Measurements from ENCODE around the gene NELL1. TPM values are rescaled to one million over a fixed set of nuclear protein-coding genes. Genes with fewer than 3 reads are reported as not detected.

Gene NELL1
- total RNA-seq, 3 donors from 2014 or later (not counting 1 experiment from before 2014, with no cell fraction given), result not detected

GRCh38 chr11:21306739-21307358, 637.5 kb downstream of the NELL1 start:
- Histone ChIP-seq H3K4me1 (ENCODE audit: control insufficient read depth, insufficient read depth, low read length) (no peaks in the 10 kb centered on the region), H3K4me3 (ENCODE audit: low read length) (no peak overlapping the region), H3K36me3 (ENCODE audit: control insufficient read depth, insufficient read depth, low read length) (no peaks in the 10 kb centered on the region), H3K27ac (ENCODE audit: low read length) (no peak overlapping the region), H3K9me3 (ENCODE audit: control insufficient read depth, insufficient read depth, low read length) (no peaks in the 10 kb centered on the region), H3K27me3 (ENCODE audit: control insufficient read depth, insufficient read depth, low read length) (no peaks in the 10 kb centered on the region)
- H3K4me3 Mint-ChIP-seq, result no peak overlapping the region
- 81% methylated on average over 3 of the region's 4 CpGs for WGBS (ENCODE audit: insufficient coverage)
- intact Hi-C loops (cut with micrococcal nuclease), result no loop called here
- ATAC-seq, result no peak
- no peaks in the 10 kb centered on the region for H3K36me3 Mint-ChIP-seq
- TF ChIP-seq CTCF (IDR thresholded peaks at IDR 0.05), result no peak
- DNase-seq, result no peak
- peaks cover 4 to 12% of the 10 kb centered on the region in 2 donors for H3K9me3 Mint-ChIP-seq
- H3K4me1 Mint-ChIP-seq, result no peaks in the 10 kb centered on the region
- H3K27me3 Mint-ChIP-seq (ENCODE audit: low read depth in 2 of 2), result no peaks in the 10 kb centered on the region
- H3K27ac Mint-ChIP-seq, result no peak overlapping the region

- intact Hi-C loops (cut with micrococcal nuclease), result no loop called here
Observed at GRCh38 chr11:21307874-21308273, 638.5 kb downstream of the NELL1 start.

GRCh38 chr11:21316591-21316990, 647.2 kb downstream of the NELL1 start:
- intact Hi-C loops (cut with micrococcal nuclease), result no loop called here
- ATAC-seq, result no peak
- no peak overlapping the region for H3K4me3 ChIP-seq (ENCODE audit: low read length)
- no CpG with 5 or more reads among the region's 1 CpG for WGBS (ENCODE audit: insufficient coverage)
- H3K4me3 Mint-ChIP-seq, result no peak overlapping the region
- no peaks in the 10 kb centered on the region for H3K27me3 Mint-ChIP-seq (ENCODE audit: low read depth in 2 of 2)
- no peaks in the 10 kb centered on the region for H3K4me1 Mint-ChIP-seq
- H3K36me3 Mint-ChIP-seq, result no peaks in the 10 kb centered on the region
- no peaks in the 10 kb centered on the region for H3K36me3 ChIP-seq (ENCODE audit: control insufficient read depth, insufficient read depth, low read length)
- DNase-seq, result no peak
- no peak for TF ChIP-seq CTCF (IDR thresholded peaks at IDR 0.05)
- H3K4me1 ChIP-seq (ENCODE audit: control insufficient read depth, insufficient read depth, low read length), result no peaks in the 10 kb centered on the region
- no peak overlapping the region for H3K27ac Mint-ChIP-seq
- peaks cover 0 to 7% of the 10 kb centered on the region in 2 donors for H3K9me3 Mint-ChIP-seq
- H3K27ac ChIP-seq (ENCODE audit: low read length), result no peak overlapping the region
- H3K27me3 ChIP-seq (ENCODE audit: control insufficient read depth, insufficient read depth, low read length), result no peaks in the 10 kb centered on the region
- no peaks in the 10 kb centered on the region for H3K9me3 ChIP-seq (ENCODE audit: control insufficient read depth, insufficient read depth, low read length)

More at GRCh38 chr11:21307874-21308273, 638.5 kb downstream of the NELL1 start:
- ATAC-seq (no peak), DNase-seq (no peak)
- H3K9me3 ChIP-seq (ENCODE audit: control insufficient read depth, insufficient read depth, low read length), result no peaks in the 10 kb centered on the region
- Mint-ChIP-seq H3K27me3 (ENCODE audit: low read depth in 2 of 2) (no peaks in the 10 kb centered on the region), H3K27ac (no peak overlapping the region), H3K9me3 (peaks cover 6 to 10% of the 10 kb centered on the region in 2 donors), H3K4me1 (no peaks in the 10 kb centered on the region), H3K36me3 (no peaks in the 10 kb centered on the region), H3K4me3 (no peak overlapping the region)
- H3K4me3 ChIP-seq (ENCODE audit: low read length), result no peak overlapping the region
- H3K4me1 ChIP-seq (ENCODE audit: control insufficient read depth, insufficient read depth, low read length), result no peaks in the 10 kb centered on the region
- no peak overlapping the region for H3K27ac ChIP-seq (ENCODE audit: low read length)
- no peaks in the 10 kb centered on the region for H3K36me3 ChIP-seq (ENCODE audit: control insufficient read depth, insufficient read depth, low read length)
- WGBS (ENCODE audit: insufficient coverage), result 79% methylated on average over 4 of the region's 4 CpGs
- H3K27me3 ChIP-seq (ENCODE audit: control insufficient read depth, insufficient read depth, low read length), result no peaks in the 10 kb centered on the region
- no peak for TF ChIP-seq CTCF (IDR thresholded peaks at IDR 0.05)

GRCh38 chr11:21321072-21321471, 651.7 kb downstream of the NELL1 start:
- Mint-ChIP-seq H3K9me3 (peaks cover 5 to 11% of the 10 kb centered on the region in 2 donors), H3K36me3 (no peaks in the 10 kb centered on the region), H3K4me1 (no peaks in the 10 kb centered on the region), H3K27ac (no peak overlapping the region), H3K4me3 (no peak overlapping the region), H3K27me3 (ENCODE audit: low read depth in 2 of 2) (no peaks in the 10 kb centered on the region)
- Histone ChIP-seq H3K27ac (ENCODE audit: low read length) (no peak overlapping the region), H3K36me3 (ENCODE audit: control insufficient read depth, insufficient read depth, low read length) (no peaks in the 10 kb centered on the region), H3K9me3 (ENCODE audit: control insufficient read depth, insufficient read depth, low read length) (no peaks in the 10 kb centered on the region), H3K4me3 (ENCODE audit: low read length) (no peak overlapping the region), H3K4me1 (ENCODE audit: control insufficient read depth, insufficient read depth, low read length) (no peaks in the 10 kb centered on the region), H3K27me3 (ENCODE audit: control insufficient read depth, insufficient read depth, low read length) (no peaks in the 10 kb centered on the region)
- WGBS (ENCODE audit: insufficient coverage), result no CpG with 5 or more reads among the region's 2 CpGs
- no peak for TF ChIP-seq CTCF (IDR thresholded peaks at IDR 0.05)
- DNase-seq, result no peak
- intact Hi-C loops (cut with micrococcal nuclease), result loop anchor here (5.0 kb wide), 1 partner anchor 389 kb away; no protein-coding TSS in a partner anchor
- no peak for ATAC-seq

Data from natural killer cell (primary cell).